Fibroblast of pulmonary artery (primary cell): Measurements from ENCODE around the gene LTBP2.
A peak's percentile ranks its signal among the peaks of the same experiment; 100 is the strongest.

ENCODE experiments used
- DNase-seq: peaks from one replicate; pipeline ENCODE4 v3.0.0-alpha.2; 2010; ENCODE audit warnings: low read depth
- H3K4me3 ChIP-seq: replicated peaks from 2 replicates; pipeline ENCODE4 v1.5.1; 2011; ENCODE audit warnings: low read depth, mild to moderate bottlenecking, control low read depth, low read length, moderate library complexity
- CTCF ChIP-seq: IDR thresholded peaks from 2 replicates; pipeline ENCODE4 v1.5.1; 2011; ENCODE audit warnings: mild to moderate bottlenecking, control low read depth, low read length, inconsistent platforms; ENCODE audit errors: missing control alignments

The LTBP2 gene

GRCh38 chr14:74528886-74529285 lies 83.2 kb downstream of the LTBP2 start:
- H3K4me3 ChIP-seq: no peak overlapping the region
- TF ChIP-seq CTCF: no peak
- DNase-seq: no peak

GRCh38 chr14:74528406-74528805 lies 83.6 kb downstream of the LTBP2 start:
- DNase-seq: no peak
- no peak for TF ChIP-seq CTCF
- H3K4me3 ChIP-seq: no peak overlapping the region

- DNase-seq: no peak
- TF ChIP-seq CTCF: no peak
- no peak overlapping the region for H3K4me3 ChIP-seq
Observed at GRCh38 chr14:74527736-74528280, 84.2 kb downstream of the LTBP2 start.

- TF ChIP-seq CTCF: no peak
- DNase-seq: peak; percentile 20
- no peak overlapping the region for H3K4me3 ChIP-seq
Observed at GRCh38 chr14:74526854-74527585, 85.0 kb downstream of the LTBP2 start.

- no peak for TF ChIP-seq CTCF
- H3K4me3 ChIP-seq: no peak overlapping the region
- no peak for DNase-seq
Observed at GRCh38 chr14:74525361-74525851, 86.6 kb downstream of the LTBP2 start.

- DNase-seq: no peak
- TF ChIP-seq CTCF: no peak
Observed at GRCh38 chr14:74524812-74525135, 87.3 kb downstream of the LTBP2 start.

More at GRCh38 chr14:74524812-74525135, 87.3 kb downstream of the LTBP2 start:
- H3K4me3 ChIP-seq: no peak overlapping the region
